ENCODE data around the gene B4GALNT3.
"Not testable (repeated sequence)": the region's sequence is repeated elsewhere in the genome, so short reads cannot be mapped to it uniquely, and the experiment has no call there.

B4GALNT3 gene

GRCh38 chr12:459430-460258, at the start of gene B4GALNT3:
Gene B4GALNT3, plus strand, starts transcription at chr12:459939. Its CDS starts 438 bp downstream, at chr12:460377.
- DNase-seq: no peak

- DNase-seq: no peak
Measured at GRCh38 chr12:414859-415258, 44.9 kb upstream of the B4GALNT3 start.

GRCh38 chr12:418432-418831, 41.3 kb upstream of the B4GALNT3 start:
- no peak for DNase-seq

GRCh38 chr12:422526-422925, 37.2 kb upstream of the B4GALNT3 start:
- DNase-seq: no peak

GRCh38 chr12:435737-436136, 24.0 kb upstream of the B4GALNT3 start:
- not testable (repeated sequence) for DNase-seq

GRCh38 chr12:442235-442884, 17.4 kb upstream of the B4GALNT3 start:
- peak; percentile 18 to 76 for DNase-seq

- DNase-seq: no peak
Measured at GRCh38 chr12:447141-447540, 12.6 kb upstream of the B4GALNT3 start.

GRCh38 chr12:449203-449602, 10.5 kb upstream of the B4GALNT3 start:
- no peak for DNase-seq

GRCh38 chr12:450438-450837, 9.3 kb upstream of the B4GALNT3 start:
- no peak for DNase-seq

GRCh38 chr12:452667-453210, 7.0 kb upstream of the B4GALNT3 start:
- no peak for DNase-seq

- DNase-seq: no peak
Measured at GRCh38 chr12:454833-455232, 4.9 kb upstream of the B4GALNT3 start.

GRCh38 chr12:455821-456220, 3.9 kb upstream of the B4GALNT3 start:
- DNase-seq: no peak

GRCh38 chr12:457676-458075, 2.1 kb upstream of the B4GALNT3 start:
- DNase-seq: no peak

- no peak for DNase-seq
Measured at GRCh38 chr12:459050-459429, 699 bp upstream of the B4GALNT3 start.

GRCh38 chr12:460261-461230, 807 bp downstream of the B4GALNT3 start:
- DNase-seq: no peak

GRCh38 chr12:461425-461824, 1.7 kb downstream of the B4GALNT3 start:
- no peak for DNase-seq

- DNase-seq: no peak
Measured at GRCh38 chr12:462936-463705, 3.4 kb downstream of the B4GALNT3 start.

GRCh38 chr12:464484-465267, 4.9 kb downstream of the B4GALNT3 start:
- DNase-seq: peak in 1 of 2 experiments; percentile 57

- DNase-seq: no peak
Measured at GRCh38 chr12:466039-466438, 6.3 kb downstream of the B4GALNT3 start.

- no peak for DNase-seq
Measured at GRCh38 chr12:466762-467161, 7.0 kb downstream of the B4GALNT3 start.

GRCh38 chr12:467591-467990, 7.9 kb downstream of the B4GALNT3 start:
- no peak for DNase-seq
